Activated T-cell treated with anti-CD3 and anti-CD28 coated beads, Interleukin-2, amount 50 U/mL, for 24 hours (primary cell): ENCODE measurements around the gene SH3D19.
"Not testable (repeated sequence)": the region's sequence is repeated elsewhere in the genome, so short reads cannot be mapped to it uniquely, and the experiment has no call there.

Experiments used
- DNase-seq: peaks from one replicate; pipeline ENCODE4 v3.0.0-alpha.2; 2020
- H3K27ac Mint-ChIP-seq: 2 replicates; pipeline ENCODE4 v1.8.0; 2020; ENCODE audit warnings: mild to moderate bottlenecking, mixed read lengths
- H3K27me3 Mint-ChIP-seq: 2 replicates; pipeline ENCODE4 v1.8.0; 2020; ENCODE audit warnings: mixed read lengths
- H3K36me3 Mint-ChIP-seq: 2 replicates; pipeline ENCODE4 v1.8.0; 2020; ENCODE audit warnings: low read depth, mixed read lengths
- H3K4me1 Mint-ChIP-seq: 2 replicates; pipeline ENCODE4 v1.8.0; 2020; ENCODE audit warnings: low read depth, mixed read lengths
- H3K4me3 Mint-ChIP-seq: 2 replicates; pipeline ENCODE4 v1.8.0; 2020; ENCODE audit warnings: mild to moderate bottlenecking, moderate library complexity, mixed read lengths
- H3K9me3 Mint-ChIP-seq: 2 replicates; pipeline ENCODE4 v1.8.0; 2020; ENCODE audit warnings: mixed read lengths

SH3D19 gene

DNA sequence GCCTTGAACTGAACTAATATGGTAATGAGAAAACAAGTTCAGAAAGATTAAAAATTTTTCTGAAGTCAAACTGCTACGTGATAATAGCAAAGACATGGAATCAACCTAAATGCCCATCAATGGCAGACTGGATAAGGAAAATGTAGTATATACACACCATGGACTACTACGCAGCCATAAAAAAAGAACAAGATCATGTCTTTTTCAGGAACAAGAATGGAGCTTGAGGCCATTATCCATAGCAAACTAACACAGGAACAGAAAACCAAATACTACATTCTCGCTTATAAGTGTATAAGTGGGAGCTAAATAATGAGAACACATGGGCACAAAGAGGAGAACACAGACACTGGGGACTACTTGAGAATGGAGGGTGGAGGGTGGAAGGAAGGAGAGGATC, 230.3 kb downstream of the SH3D19 start:
- no peak overlapping the region for H3K4me3 Mint-ChIP-seq
- peaks cover 28% of the 10 kb centered on the region for H3K4me1 Mint-ChIP-seq
- H3K27ac Mint-ChIP-seq: no peak overlapping the region
- peaks cover 3% of the 10 kb centered on the region for H3K27me3 Mint-ChIP-seq
- H3K36me3 Mint-ChIP-seq: peaks cover 8% of the 10 kb centered on the region
- no peaks in the 10 kb centered on the region for H3K9me3 Mint-ChIP-seq
- no peak for DNase-seq

DNA sequence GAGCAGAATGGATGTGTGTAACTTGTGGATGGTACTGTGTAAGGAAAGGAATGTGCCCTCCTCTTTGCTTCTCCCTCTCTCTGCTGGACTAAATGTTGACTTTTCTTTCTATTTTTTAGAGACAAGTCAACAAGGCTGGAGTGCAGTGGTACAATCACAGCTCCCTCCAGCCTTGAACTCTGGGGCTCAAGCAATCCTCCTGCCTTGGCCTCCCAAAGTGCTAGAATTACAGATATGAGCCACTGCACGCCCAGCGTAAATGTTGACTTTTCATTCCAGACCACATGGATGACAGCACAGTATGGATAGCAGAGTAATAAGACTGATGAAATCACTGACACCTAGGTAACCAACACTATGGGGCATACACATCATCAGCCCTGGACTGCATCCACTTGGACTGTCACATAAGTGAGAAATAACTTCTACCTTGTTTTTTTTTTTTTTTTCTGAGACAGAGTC, 231.1 kb downstream of the SH3D19 start:
- Mint-ChIP-seq H3K36me3 (peaks cover under 1% of the 10 kb centered on the region), H3K27ac (no peak overlapping the region), H3K4me1 (peaks cover 28% of the 10 kb centered on the region), H3K9me3 (no peaks in the 10 kb centered on the region), H3K4me3 (no peak overlapping the region), H3K27me3 (peaks cover 3% of the 10 kb centered on the region)
- no peak for DNase-seq

DNA sequence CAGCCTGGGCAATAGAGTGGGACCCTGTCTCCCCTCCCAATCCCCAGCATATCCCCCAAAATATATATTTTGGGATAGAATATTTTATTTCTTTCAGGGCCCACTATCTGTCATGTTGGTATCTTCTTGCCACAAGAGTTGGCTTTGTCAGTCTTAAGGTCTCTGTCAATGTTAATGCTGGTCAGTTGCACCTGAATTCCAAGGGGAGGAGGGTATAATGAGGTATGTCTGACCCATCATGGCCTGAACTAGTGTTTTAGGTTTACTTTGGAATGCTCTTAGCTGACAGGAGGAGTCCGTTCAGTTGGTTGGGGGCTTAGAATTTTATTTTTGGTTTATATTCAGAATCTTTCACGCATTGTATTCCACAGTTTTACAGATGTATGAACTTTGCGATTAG, 232.2 kb downstream of the SH3D19 start:
- peaks cover 3% of the 10 kb centered on the region for H3K27me3 Mint-ChIP-seq
- DNase-seq: no peak
- no peaks in the 10 kb centered on the region for H3K9me3 Mint-ChIP-seq
- H3K4me1 Mint-ChIP-seq: peaks cover 21% of the 10 kb centered on the region
- no peaks in the 10 kb centered on the region for H3K36me3 Mint-ChIP-seq
- H3K27ac Mint-ChIP-seq: no peak overlapping the region
- no peak overlapping the region for H3K4me3 Mint-ChIP-seq

DNA sequence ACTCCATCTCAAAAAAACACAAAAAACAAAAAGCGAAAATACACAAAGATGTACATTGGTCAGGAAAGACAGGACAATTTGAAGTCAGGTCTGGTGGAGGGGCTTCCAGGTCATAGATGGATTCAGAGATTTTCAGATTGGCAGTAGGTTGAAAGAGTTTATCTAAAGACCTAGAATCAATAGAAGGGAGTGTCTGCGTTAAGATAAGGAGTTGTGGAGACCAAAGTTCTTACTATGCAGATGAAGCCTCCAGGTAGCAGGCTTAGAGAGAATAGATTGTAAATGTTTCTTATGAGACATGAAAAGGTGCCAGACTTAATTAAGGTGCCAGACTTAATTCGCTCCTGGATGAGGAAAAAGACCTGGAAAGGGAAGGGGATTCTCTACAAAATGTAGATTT, 232.9 kb downstream of the SH3D19 start:
- DNase-seq: no peak
- H3K4me3 Mint-ChIP-seq: no peak overlapping the region

DNA sequence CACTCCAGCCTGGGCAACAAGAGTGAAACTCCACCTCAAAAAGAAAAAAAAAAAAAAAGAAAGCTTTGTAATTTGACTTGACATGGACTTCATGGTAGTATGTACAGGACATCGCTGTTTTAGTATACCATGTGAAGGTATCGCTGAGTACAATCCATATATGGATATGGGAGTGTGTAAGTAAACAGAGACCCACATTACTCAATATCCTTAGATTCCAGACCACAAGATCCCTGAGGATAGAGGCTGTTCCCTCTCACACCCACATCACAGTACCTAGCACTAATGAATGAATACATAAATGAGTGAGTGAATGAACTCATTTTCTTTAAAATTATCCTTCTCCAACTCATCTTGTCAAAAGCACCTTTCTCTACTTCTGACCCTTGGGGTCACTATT, 234.4 kb downstream of the SH3D19 start:
- no peaks in the 10 kb centered on the region for H3K9me3 Mint-ChIP-seq
- H3K4me3 Mint-ChIP-seq: no peak overlapping the region
- H3K27ac Mint-ChIP-seq: no peak overlapping the region
- DNase-seq: no peak
- peaks cover 10% of the 10 kb centered on the region for H3K4me1 Mint-ChIP-seq
- no peaks in the 10 kb centered on the region for H3K36me3 Mint-ChIP-seq
- peaks cover 8% of the 10 kb centered on the region for H3K27me3 Mint-ChIP-seq

More for the DNA sequence above, 232.9 kb downstream of the SH3D19 start:
- no peak overlapping the region for H3K27ac Mint-ChIP-seq
- no peaks in the 10 kb centered on the region for H3K36me3 Mint-ChIP-seq
- H3K9me3 Mint-ChIP-seq: no peaks in the 10 kb centered on the region
- H3K27me3 Mint-ChIP-seq: peaks cover 8% of the 10 kb centered on the region
- H3K4me1 Mint-ChIP-seq: peaks cover 16% of the 10 kb centered on the region

DNA sequence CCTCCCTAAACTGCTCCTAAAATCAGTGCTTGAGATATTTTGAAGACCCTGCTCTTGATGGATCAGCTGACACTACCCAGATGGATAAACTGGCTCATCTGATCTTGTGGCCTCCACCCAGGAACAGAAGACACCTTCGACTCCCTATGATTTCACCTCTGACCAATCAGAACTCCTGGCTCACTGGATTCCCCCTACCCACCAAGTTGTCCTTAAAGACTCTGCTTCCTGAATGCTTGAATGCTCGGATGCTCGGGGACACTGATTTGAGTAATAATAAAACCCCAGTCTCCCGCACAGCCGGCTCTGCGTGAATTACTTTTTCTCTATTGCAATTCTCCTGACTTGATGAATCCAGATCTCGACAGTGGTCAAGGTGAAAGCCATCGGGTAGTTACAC, 237.9 kb downstream of the SH3D19 start:
- Mint-ChIP-seq H3K27me3 (peaks cover 6% of the 10 kb centered on the region), H3K27ac (no peak overlapping the region), H3K4me3 (no peak overlapping the region), H3K36me3 (no peaks in the 10 kb centered on the region), H3K9me3 (no peaks in the 10 kb centered on the region), H3K4me1 (peaks cover 4% of the 10 kb centered on the region)
- DNase-seq: no peak

DNA sequence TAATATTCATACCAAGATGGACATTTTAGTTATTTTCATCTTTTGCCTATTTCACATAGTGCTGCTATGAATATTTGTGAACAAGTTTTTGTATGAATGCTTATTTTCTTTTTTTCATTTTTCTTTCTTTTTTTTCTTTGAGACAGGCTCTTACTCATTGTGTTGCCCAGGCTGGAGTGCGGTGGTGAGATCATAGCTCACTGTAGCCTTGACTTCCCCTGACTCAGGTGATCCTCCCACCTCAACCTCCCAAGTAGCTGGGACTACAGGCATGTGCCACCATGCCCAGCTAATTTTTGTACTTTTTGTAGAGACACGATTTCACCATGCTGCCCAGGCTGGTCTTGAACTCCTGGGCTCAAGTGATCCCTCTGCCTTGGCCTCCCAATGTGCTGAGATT, 247.4 kb downstream of the SH3D19 start:
- not testable (repeated sequence) for H3K9me3 Mint-ChIP-seq, H3K4me1 Mint-ChIP-seq, DNase-seq, H3K4me3 Mint-ChIP-seq, H3K36me3 Mint-ChIP-seq, H3K27me3 Mint-ChIP-seq, H3K27ac Mint-ChIP-seq

DNA sequence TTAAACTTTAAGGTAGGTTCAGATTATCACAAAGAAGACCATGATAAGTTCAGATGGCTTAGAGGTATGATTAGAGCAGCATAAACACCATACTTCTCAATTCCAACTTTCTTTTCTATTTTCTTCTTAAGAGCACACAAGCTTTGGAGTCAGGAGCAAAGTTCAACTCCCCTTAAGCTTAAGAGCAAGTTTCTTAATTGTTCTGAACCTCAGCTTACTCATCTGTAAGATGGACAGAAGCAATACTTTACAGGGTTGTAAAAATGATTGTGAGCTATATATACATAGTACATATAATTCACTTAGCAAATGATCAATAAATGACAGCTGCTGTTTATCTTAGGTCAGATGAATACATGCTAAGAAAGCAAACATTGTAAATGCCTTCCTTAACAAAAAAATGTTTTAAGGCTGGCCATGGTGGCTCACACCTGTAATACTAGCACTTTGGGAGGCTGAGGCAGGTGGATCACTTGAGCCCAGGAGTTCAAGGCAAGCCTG, 250.9 kb downstream of the SH3D19 start:
- no peak for DNase-seq
- no peak overlapping the region for H3K4me3 Mint-ChIP-seq
- peaks cover 5% of the 10 kb centered on the region for H3K4me1 Mint-ChIP-seq
- H3K27ac Mint-ChIP-seq: no peak overlapping the region
- no peaks in the 10 kb centered on the region for H3K27me3 Mint-ChIP-seq
- H3K9me3 Mint-ChIP-seq: no peaks in the 10 kb centered on the region
- no peaks in the 10 kb centered on the region for H3K36me3 Mint-ChIP-seq
